DOHH2 (cell line): ENCODE data around the gene IFITM10.

Experiments
- EZH2phosphoT487 ChIP-seq: fragments of 200-600 bp; sonication (generic); IDR thresholded peaks from 2 replicates; pipeline ENCODE4 v1.6.1; 2017; ENCODE audit warnings: borderline replicate concordance, mild to moderate bottlenecking, antibody characterized with exemption, low read length, moderate library complexity, mixed read lengths
- TF ChIP-seq, protein P1 (sequence below): fragments of 200-600 bp; sonication (generic); IDR thresholded peaks from one replicate; pipeline ENCODE4 v1.5.1; 2014; ENCODE audit warnings: antibody characterized with exemption, mild to moderate bottlenecking, low read depth, low read length; ENCODE audit not compliant: poor library complexity, severe bottlenecking

DNA sequence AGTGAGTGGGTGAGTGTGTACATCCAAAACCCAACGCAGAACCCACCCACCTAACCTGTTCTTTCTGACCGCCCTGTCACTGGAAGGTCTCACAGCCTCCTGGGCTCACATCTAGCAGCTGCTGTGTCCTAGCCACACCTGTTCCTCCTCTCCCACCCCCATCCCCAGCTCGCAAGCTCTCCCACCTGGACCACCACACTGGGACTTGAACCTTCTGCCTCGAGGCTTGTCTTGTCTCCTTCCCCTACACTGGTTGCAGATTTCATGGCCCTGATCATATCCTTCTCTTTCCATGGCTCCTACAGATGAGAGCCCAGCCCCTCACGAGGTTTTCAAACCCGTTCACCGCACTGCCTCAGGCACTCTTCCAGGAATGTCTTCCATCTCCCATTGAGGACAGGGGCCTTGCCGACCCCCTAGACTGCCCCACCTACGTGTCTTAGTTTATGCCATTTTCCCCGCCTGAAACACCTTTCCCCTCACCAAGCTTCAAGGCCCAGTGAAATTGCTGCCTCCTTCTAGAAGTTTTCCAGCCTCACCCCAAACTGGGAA is 6.7 kb downstream of the IFITM10 start:
- TF ChIP-seq, protein P1, sequence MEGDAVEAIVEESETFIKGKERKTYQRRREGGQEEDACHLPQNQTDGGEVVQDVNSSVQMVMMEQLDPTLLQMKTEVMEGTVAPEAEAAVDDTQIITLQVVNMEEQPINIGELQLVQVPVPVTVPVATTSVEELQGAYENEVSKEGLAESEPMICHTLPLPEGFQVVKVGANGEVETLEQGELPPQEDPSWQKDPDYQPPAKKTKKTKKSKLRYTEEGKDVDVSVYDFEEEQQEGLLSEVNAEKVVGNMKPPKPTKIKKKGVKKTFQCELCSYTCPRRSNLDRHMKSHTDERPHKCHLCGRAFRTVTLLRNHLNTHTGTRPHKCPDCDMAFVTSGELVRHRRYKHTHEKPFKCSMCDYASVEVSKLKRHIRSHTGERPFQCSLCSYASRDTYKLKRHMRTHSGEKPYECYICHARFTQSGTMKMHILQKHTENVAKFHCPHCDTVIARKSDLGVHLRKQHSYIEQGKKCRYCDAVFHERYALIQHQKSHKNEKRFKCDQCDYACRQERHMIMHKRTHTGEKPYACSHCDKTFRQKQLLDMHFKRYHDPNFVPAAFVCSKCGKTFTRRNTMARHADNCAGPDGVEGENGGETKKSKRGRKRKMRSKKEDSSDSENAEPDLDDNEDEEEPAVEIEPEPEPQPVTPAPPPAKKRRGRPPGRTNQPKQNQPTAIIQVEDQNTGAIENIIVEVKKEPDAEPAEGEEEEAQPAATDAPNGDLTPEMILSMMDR: no peak
- no peak for TF ChIP-seq EZH2phosphoT487
